Muscle layer of duodenum (tissue), 2 donors: ENCODE data around the gene THSD7A.

ENCODE experiments used
- H3K27ac ChIP-seq: one replicate; pipeline ENCODE4 v1.7.0; 2013; ENCODE audit warnings: mild to moderate bottlenecking, low read length
- H3K27me3 ChIP-seq: one replicate; pipeline ENCODE4 v1.7.0; 2013; ENCODE audit warnings: low read depth, mild to moderate bottlenecking, control low read depth, low read length
- H3K36me3 ChIP-seq, 2 donors: one replicate each; pipeline ENCODE4 v1.7.0; 2013; ENCODE audit warnings: low read length in 2 of 2, control low read depth in 1 of 2, mild to moderate bottlenecking in 1 of 2; ENCODE audit not compliant: insufficient read depth in 2 of 2, control insufficient read depth in 1 of 2
- H3K4me1 ChIP-seq, 2 donors: one replicate each; pipeline ENCODE4 v1.7.0; 2013; ENCODE audit warnings: low read length in 2 of 2, mild to moderate bottlenecking in 2 of 2, control low read depth in 1 of 2, moderate library complexity in 1 of 2; ENCODE audit not compliant: insufficient read depth in 2 of 2, control insufficient read depth in 1 of 2
- H3K4me3 ChIP-seq, 2 donors: one replicate each; pipeline ENCODE4 v1.7.0; 2013; ENCODE audit warnings: low read length in 2 of 2, low read depth in 1 of 2, mild to moderate bottlenecking in 1 of 2
- H3K9me3 ChIP-seq, 2 donors: one replicate each; pipeline ENCODE4 v1.7.0; 2013; ENCODE audit warnings: low read length in 2 of 2, control low read depth in 1 of 2, mild to moderate bottlenecking in 1 of 2; ENCODE audit not compliant: control insufficient read depth in 1 of 2
- donor health status: healthy.

THSD7A gene

DNA sequence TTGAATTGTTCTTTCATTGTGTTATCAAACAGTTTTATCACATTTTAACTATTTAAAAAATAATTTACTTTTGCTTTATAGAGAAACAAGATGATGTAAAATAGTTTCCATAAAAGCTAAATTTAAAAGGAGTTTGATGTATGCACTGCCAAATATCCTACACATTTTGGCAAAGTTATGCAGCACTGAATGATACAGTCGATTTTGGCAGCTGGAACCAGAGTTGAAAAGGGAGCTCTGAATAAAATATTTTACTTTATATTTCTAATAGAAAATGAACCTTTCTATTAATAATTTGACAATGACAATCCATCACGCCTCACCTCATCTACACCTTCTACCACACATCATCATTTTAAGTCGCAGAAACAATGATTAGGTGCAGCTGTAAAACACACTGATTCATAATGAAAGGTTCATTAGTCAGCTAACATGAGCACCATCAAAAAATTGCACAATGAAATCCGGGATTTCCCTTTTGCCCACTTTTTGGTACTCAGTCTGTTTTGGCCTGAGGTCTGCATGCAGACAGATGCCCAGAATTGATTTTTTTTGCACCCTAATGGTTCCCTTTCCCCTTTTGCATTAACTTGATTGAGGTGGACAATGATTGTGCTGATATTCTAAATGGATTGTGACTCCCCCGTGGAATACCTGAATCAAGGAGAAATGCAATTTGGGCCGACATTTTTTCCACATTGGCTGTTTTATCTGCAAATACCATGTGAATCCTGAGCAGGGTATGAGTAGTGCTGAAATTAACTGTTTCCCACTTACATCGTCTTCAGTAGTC lies 105.8 kb downstream of the THSD7A start:
- H3K4me3 ChIP-seq, result no peak overlapping the region
- no peaks in the 10 kb centered on the region for H3K27me3 ChIP-seq
- no peaks in the 10 kb centered on the region for H3K36me3 ChIP-seq
- no peak overlapping the region for H3K27ac ChIP-seq
- peaks cover 0 to 5% of the 10 kb centered on the region in 2 donors for H3K4me1 ChIP-seq
- H3K9me3 ChIP-seq, result no peaks in the 10 kb centered on the region

DNA sequence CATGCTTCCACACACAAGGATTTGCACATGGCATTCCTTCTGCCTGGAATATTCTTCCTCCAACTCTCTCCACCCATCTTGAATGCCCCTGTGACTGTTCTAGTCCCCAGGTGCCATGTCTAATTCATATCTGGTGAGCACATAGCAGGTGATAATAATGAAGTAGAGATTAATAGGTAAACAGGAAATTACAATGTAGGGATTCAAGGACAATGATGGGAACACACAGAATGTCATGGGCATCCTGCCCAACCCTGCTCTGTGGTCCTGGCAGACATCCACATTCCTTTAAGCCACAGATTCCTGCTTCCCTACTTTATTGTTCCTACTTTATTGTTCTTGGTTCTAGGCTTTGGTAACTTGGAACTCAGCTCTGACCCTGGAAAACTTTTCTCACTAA lies 115.8 kb downstream of the THSD7A start:
- no peaks in the 10 kb centered on the region for H3K36me3 ChIP-seq
- no peaks in the 10 kb centered on the region for H3K27me3 ChIP-seq
- H3K4me3 ChIP-seq, result no peak overlapping the region
- no peak overlapping the region for H3K27ac ChIP-seq
- no peaks in the 10 kb centered on the region for H3K9me3 ChIP-seq
- H3K4me1 ChIP-seq, result no peaks in the 10 kb centered on the region

DNA sequence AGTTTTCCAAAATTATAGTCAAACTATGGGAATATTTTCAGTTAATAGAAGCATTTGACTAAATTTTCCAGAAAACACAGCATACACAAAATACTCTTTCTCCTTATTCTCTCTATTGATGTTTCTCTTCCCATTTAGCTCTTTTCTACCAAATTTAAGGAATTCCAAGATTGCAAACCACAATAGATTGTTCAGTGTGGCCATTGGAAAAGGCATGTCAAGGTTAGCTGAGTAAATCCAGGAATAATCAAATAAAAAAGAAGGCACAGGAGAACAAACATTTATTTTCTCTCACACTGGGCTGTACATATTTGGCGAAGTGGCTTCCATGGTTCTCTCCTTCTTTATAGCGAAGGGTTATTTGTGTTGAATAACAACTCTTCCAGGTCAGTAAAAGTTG lies 117.3 kb downstream of the THSD7A start:
- Histone ChIP-seq H3K27ac (no peak overlapping the region), H3K36me3 (no peaks in the 10 kb centered on the region), H3K9me3 (no peaks in the 10 kb centered on the region), H3K4me1 (no peaks in the 10 kb centered on the region), H3K27me3 (no peaks in the 10 kb centered on the region), H3K4me3 (no peak overlapping the region)

DNA sequence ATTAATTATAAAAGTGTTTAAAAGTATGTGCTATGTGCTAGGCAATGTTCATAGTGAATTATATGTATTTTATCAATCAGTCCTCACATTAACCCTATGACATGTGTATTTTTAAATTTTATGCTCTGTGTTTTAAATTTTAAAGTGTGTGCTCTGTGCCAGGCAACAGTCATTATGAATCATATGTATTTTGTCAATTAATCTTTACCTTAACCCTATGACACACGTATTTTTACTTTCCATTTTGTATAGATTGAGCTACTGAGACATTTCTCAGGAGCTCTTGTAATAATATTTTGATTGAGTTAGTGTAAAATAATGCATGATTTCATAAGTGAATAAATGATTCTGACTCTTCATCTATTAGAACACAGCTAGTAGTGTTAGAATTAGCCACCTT lies 117.8 kb downstream of the THSD7A start:
- Histone ChIP-seq H3K36me3 (no peaks in the 10 kb centered on the region), H3K9me3 (no peaks in the 10 kb centered on the region), H3K27me3 (no peaks in the 10 kb centered on the region), H3K4me1 (no peaks in the 10 kb centered on the region), H3K27ac (no peak overlapping the region), H3K4me3 (no peak overlapping the region)

DNA sequence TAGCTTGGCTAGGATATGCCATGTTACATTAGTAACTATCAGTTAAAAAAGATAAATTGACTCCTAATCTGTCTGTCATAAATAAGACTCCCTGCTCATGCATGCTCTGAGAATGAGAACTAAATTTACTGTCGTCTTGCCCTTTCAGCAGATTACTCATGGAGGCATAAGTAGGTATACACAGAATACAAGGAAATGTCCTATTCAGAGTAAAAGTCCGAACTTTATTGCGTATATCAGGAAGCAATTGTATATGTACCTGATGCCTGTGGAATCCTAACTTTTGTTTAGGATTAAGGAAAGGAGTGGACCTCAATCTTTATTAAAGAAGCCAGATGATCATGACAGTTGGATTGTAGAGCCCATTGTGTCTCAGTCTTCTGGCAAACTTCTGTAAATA lies 118.6 kb downstream of the THSD7A start:
- H3K27ac ChIP-seq, result no peak overlapping the region
- H3K4me3 ChIP-seq, result no peak overlapping the region
- H3K9me3 ChIP-seq, result no peaks in the 10 kb centered on the region
- no peaks in the 10 kb centered on the region for H3K27me3 ChIP-seq
- no peaks in the 10 kb centered on the region for H3K36me3 ChIP-seq
- no peaks in the 10 kb centered on the region for H3K4me1 ChIP-seq

DNA sequence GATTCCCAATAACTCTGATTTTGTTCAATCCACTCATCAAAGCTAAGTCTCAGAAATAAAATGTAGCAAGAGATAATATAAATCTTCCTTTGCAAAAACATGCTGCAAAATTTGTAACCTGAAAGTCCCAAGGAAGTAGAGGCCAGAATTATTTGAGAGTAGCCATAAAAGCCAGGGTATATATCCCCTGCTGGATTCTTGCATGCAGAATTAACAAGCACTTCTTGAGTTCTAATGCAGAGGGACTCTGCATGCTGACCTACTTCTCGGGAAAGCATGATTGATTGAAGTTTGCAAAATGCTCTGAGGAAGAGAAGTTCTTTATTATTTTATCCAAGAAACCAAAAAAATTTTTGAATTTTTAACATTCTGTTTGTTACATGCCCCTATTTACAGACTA lies 121.6 kb downstream of the THSD7A start:
- Histone ChIP-seq H3K36me3 (no peaks in the 10 kb centered on the region), H3K4me1 (no peaks in the 10 kb centered on the region), H3K27me3 (no peaks in the 10 kb centered on the region), H3K27ac (no peak overlapping the region), H3K4me3 (no peak overlapping the region), H3K9me3 (no peaks in the 10 kb centered on the region)

DNA sequence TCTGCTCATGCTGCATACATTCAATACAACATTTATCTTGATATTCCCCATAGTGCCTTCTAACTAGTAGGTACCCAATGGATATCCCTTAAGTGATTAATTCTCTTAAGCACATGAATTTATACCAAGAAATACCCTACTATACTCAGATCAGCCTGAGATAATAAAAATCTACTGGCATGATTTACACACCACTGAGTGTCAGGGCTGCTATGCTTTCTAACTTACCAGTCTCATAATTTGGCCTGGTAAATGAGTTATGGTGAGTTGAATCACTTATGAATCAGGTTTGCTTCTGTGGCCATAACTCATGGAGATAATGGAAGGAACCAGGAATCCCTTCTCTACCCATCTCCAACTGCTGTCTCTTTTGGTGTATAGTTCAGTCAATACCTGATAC lies 122.8 kb downstream of the THSD7A start:
- H3K4me1 ChIP-seq, result no peaks in the 10 kb centered on the region
- no peaks in the 10 kb centered on the region for H3K36me3 ChIP-seq
- H3K4me3 ChIP-seq, result no peak overlapping the region
- H3K9me3 ChIP-seq, result no peaks in the 10 kb centered on the region
- H3K27me3 ChIP-seq, result no peaks in the 10 kb centered on the region
- no peak overlapping the region for H3K27ac ChIP-seq

DNA sequence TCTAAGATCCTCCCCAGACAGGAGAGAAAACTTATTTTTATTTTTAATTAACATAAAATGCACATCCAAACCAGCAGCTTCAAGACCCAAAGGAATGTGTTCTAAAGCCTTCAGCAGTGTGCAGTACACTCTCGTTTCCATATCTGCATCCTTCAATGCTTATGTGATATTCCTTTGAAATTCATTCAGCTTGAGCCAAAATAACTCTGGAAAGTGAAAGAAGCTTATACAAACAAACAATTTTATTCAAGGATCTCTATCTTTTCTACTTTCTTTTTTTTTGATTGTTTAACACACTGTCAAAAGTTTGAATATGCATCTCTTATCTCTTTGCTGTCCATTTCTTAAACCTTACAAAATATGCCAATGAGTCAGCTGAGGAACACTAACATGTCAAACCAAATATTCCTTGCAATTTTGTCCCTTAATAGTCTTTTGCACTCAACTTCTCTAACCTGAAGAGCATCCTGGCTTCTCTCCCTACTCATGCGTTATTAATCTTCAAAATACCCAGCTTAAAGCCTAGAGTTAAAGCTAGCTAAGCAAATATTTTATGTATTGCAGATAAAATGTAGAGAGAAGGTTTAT lies 124.3 kb downstream of the THSD7A start:
- Histone ChIP-seq H3K4me1 (no peaks in the 10 kb centered on the region), H3K9me3 (no peaks in the 10 kb centered on the region), H3K27ac (no peak overlapping the region), H3K36me3 (no peaks in the 10 kb centered on the region), H3K4me3 (no peak overlapping the region), H3K27me3 (no peaks in the 10 kb centered on the region)

DNA sequence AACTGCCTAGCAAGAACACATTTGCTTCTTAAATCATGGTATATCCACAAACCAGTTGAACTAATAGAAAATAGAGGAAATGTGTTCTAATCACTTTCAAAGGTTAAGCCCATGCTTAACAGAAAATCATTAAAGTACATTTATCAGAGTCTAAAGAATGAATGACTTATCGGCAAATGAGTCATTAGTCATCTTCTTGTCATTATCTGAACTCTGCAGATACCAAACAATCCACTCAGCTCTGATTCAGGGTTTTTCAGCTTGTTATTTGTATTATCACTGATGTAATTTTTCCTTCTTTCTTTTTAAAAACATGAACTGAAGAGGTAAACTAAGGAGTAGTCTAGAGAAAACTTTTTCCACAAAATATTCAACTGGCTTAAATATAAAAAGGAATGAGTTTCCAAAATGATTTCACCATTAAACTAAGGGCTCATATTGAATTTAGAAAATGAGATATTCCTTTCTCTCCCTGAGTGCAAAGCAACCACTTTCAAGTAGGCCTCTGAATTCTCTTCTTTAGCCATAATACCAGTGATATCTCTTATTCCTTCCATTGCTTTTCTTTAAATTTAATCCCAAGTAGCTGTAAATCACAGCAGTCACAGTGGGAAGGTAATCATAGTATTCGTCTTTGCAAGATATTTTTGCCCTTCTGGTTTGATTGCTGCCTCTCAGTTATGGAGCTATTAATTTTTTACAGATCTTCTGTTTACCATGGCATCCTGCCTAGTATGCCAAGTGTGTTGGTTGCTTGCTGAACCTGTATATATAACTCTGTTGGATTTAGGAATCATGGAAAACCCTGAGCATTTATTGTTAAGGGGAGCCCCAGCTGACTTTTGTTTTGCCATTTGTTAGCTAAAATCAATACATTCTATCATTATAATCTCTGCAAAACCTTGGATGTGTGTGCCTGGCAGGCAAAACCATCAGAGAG lies 125.1 kb downstream of the THSD7A start:
- no peaks in the 10 kb centered on the region for H3K4me1 ChIP-seq
- no peak overlapping the region for H3K27ac ChIP-seq
- no peaks in the 10 kb centered on the region for H3K9me3 ChIP-seq
- no peak overlapping the region for H3K4me3 ChIP-seq
- H3K27me3 ChIP-seq, result no peaks in the 10 kb centered on the region
- H3K36me3 ChIP-seq, result no peaks in the 10 kb centered on the region

DNA sequence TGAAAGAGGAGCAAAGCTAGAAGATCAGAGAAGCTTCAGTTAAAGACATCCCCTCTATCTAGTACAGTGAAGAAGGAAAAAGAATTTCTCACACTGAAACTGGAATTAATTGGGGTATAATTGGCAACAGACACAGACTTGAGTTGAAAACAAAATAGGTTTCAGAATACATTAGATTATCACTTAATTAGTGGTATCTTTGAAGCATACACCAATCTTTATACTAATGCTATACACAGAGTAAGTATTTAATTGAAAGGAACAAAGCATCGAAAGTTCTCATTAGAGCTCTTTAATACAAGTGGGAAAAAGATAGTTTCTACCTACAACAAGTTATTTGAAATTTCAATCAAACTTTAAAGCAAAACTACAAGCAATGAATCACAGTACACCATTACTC lies 128.2 kb downstream of the THSD7A start:
- no peaks in the 10 kb centered on the region for H3K27me3 ChIP-seq
- H3K27ac ChIP-seq, result no peak overlapping the region
- H3K4me1 ChIP-seq, result no peaks in the 10 kb centered on the region
- H3K4me3 ChIP-seq, result no peak overlapping the region
- no peaks in the 10 kb centered on the region for H3K9me3 ChIP-seq
- no peaks in the 10 kb centered on the region for H3K36me3 ChIP-seq

DNA sequence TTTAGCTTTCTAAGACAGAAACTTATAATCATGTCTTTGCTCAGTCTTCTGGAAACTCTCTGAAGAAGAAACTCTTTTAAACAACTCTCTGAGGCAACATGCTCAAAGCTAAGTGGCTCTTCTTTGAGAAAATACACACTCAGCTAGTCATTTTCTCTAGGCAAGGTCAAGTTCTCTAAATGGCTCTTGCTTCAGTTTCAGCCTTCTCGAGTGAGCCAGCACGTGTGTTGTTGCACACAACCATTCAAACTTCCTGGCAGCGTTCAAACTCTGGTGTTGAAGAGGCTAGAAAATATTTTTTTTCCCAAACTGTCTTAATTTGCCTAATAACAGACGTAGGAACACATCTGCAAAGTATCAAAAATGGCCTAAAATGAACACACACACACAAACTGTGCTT lies 129.1 kb downstream of the THSD7A start:
- no peaks in the 10 kb centered on the region for H3K4me1 ChIP-seq
- no peaks in the 10 kb centered on the region for H3K9me3 ChIP-seq
- H3K36me3 ChIP-seq, result no peaks in the 10 kb centered on the region
- H3K27ac ChIP-seq, result no peak overlapping the region
- H3K4me3 ChIP-seq, result no peak overlapping the region
- H3K27me3 ChIP-seq, result no peaks in the 10 kb centered on the region
